NCI-H128 (cell line): ENCODE data around the gene DAB1.

ENCODE experiments used
- DNase-seq: peaks from one replicate; lab custom pipeline; 2025; ENCODE audit not compliant: unreplicated experiment; lab: John Stamatoyannopoulos, UW

The DAB1 gene

DNA sequence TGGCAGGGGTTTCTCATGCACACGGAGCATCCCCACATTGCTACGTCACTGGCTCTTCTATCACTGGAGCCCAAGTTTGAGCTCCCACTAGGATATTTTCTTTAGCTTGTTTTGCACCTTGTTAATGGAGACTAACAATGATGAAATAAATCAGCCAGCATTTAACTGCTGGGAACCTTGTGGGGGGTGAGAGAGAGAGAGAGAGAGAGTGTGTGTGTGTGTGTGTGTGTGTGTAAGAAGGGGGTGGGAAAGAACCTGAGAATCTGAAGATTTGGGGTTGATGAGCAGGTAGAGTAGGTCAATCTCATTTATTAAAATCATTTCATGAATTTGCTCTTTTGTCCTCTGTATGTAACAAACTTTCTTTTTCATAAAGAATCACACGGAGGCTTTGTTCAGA lies 458.7 kb downstream of the DAB1 start:
- no peak for DNase-seq

DNA sequence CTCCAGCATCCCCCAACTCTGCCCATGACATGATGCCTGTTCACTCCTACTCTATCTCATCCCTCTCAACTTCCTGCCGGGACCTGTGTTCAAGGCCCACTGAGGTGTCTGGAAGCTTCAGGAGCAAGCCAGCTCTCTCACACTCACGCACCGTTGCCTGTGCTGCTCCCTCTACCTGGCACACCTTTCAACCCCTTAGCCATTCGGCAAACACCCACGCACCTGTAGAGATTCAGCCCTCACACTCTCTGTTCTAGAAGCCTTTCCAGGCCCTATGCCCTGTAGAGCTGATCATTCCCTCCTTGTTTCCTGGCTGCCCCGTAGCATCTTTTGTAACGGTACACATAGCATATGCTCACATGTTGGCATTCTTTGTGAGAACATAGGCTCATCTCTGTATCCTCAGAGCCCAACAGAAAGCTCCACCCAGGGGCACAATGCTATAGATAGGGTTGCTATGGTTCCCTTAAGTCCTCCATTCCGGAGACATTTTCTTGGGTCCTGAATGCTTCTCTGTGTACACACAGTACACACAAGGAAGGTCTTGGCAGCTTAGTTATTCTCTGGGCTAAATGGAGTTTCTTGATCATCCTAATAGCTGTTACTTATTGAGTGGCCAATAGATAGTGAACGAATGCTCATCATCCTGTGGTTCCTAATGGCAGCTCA lies 459.4 kb downstream of the DAB1 start:
- no peak for DNase-seq

DNA sequence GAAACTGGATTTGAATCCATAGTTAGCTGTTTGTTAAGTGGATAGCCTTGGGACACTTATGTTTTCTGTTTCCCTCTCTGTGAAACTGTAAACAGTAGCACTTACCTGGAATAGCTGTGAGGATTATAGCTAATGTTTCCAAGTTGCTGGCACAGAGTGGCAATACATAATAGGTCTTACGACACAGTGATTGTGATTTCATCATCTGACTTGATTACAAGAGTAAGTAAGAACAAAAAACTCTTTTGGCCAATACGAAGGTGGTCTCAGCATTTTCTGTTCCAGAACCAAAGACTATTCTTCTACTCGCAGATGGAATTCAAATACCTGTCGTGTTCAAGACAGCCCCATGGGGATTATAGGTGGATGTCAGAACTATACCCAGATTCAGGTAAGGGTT lies 460.2 kb downstream of the DAB1 start:
- no peak for DNase-seq

DNA sequence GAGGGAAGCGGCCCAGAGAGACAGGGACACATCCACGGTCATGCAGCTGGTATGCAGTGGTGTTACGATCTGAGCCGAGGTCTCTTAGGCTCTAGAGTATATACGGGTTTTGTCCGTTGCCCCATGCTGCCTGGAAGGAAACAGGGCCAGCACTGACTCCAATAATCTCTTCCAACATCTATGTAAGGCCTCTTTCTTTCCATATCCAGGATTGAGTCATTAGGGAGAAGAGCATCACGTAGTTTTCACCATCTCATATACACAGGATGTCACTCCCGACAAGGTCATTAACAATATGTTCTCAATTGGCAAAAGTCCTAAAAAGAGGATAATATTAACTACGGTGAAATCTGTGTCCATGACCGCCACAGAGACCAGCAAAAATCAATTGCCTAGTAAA lies 462.4 kb downstream of the DAB1 start:
- DNase-seq: no peak

DNA sequence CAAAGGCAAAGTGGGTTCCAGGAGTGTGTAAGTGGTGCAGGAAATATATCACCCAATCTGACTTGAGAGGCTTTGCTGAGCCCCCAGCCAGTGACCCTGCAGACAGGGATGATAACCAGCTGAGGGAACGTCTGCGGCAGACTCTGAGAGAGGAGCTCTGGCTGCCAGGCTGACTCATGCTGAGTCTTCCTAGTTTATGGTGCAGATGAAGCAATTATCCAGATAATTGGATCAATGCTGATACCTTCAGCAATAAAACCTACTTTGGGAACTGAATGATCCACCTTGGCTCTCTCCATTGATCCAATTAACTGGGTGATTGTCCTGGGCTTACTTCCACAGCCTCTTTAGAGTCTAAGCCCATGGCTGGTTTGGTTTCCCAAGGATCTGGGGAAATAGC lies 465.3 kb downstream of the DAB1 start:
- no peak for DNase-seq

DNA sequence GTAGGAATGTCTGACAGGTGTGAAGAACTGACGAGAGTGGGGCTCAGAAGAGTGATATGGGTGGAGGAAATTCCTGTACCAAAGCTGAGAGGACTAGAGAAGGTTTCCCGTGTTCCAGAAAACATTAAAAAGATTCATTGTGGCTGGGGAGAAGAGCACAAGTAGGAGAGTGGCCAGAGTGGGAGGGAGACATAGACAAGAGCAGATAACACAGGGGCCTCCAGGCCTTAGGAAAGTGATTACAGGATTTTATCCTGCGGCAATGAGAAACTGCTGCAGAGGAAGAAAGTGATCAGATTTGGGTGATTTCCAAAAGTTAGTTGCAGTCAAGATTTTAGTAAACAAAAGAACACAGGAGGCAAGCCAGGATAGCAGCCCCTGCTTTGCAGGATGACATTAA lies 465.9 kb downstream of the DAB1 start:
- no peak for DNase-seq

DNA sequence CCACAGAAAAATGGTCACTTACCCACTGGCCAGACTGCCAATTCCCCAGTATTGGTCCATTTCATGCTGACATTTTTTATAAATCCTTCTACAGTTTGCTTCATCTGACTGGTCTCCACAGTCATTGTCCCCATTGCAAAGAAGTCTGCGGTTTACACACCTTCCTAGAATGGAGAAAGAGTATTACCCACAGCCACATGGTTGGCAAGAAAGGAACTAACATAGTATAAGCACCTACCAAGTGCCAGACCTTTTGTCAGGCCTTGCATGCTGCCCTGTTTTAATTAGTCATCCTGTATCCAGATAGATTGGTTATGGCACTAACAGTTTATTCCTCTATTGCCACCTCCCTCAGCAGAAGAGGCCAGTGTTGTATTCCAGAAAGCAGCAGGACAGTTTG lies 469.2 kb downstream of the DAB1 start:
- no peak for DNase-seq

DNA sequence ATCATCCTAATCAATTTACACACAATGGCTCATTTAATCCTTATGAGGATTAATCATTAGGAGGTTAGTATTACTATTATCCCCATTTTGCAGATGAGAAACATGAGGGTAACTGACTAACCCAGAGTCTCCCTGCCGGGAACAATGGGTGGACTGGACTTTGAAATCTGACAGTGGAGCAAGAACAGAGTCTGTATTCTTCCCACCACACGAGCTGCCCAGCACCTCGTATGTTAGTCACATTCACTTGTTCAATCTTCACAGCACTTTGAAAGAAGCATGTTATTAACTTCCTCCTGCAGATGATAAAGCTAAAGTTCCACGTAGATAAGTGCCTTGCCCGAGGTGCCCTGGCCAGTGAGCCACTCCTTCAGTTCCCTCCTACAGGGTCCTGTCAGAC lies 470.5 kb downstream of the DAB1 start:
- no peak for DNase-seq

DNA sequence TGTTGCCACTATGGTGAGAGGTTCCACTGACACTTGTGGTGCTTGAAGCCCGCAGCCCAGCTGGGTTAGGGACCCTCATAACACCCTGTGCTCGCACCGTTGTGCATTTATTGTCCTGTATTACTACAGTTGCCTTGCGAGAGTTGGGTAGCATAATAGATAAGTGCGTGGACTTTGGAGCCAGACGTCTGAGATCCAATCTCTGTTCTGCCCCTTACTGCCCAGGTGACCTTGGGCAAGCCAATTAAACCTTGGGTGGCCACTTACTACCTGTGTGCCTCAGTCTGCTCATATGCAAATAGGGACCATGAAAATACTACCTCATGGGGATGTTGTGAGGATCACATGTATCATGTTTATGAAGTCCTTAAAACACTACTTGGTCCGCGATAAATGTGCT lies 471.4 kb downstream of the DAB1 start:
- no peak for DNase-seq

DNA sequence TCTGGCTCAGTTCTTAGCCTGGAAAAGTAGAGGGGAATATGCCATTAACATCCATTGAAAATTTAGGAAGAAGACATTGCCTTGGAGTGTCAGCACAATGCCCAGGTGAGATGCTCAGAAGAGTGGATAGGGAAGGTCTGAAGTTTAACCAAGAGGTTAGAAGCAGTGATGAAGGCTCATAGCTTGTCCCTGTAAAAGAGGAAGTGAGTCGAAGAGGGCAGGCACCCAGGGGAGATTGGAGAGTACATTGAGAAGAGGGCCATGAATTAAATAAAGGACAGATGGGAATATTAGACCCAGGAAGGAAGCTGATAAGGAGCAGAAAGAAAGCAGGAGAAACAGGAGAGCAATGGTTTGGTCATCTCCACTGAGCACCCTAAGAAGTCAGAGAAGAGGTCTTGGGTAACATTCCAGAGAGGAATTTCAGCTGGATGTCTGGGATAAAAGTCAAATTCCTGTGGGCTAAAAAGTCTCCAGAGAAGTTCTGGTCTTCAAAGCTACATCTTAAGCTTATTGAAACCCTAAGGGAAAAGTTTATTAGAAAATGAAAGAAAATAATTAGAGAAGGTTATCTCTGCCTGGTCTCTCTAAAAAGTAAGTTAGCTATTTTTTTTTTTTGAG lies 475.3 kb downstream of the DAB1 start:
- no peak for DNase-seq
